B cell (primary cell): ENCODE measurements around the gene KCNJ4. TPM values are rescaled to one million over a fixed set of nuclear protein-coding genes. Genes with fewer than 3 reads are reported as not detected.

ENCODE experiments used
- ATAC-seq: fragments of 200-7000 bp; cut with Tn5 transposase; one replicate; pipeline ENCODE4 v1.10.0; 2021; ENCODE audit warnings: low read depth, mild to moderate bottlenecking, moderate number of reproducible peaks, moderate library complexity
- CTCF ChIA-PET: fragments of 350-600 bp; sonication (Branson Sonifier 250); formaldehyde crosslinking; loops from one replicate; lab custom pipeline; 2021; ENCODE audit warnings: antibody characterized with exemption, inconsistent platforms; lab: Charles Lee
- POLR2A ChIA-PET: fragments of 350-600 bp; sonication (Branson Sonifier 250); formaldehyde crosslinking; loops from one replicate; lab custom pipeline; 2021; ENCODE audit warnings: antibody characterized with exemption; lab: Charles Lee
- DNase-seq: peaks from one replicate; pipeline ENCODE4 v3.0.0; 2013
- H2AFZ ChIP-seq: 2 replicates; pipeline ENCODE4 v1.6.1; 2012; ENCODE audit warnings: mild to moderate bottlenecking, low read depth, low read length; ENCODE audit not compliant: insufficient read depth, poor library complexity, severe bottlenecking
- H3K27ac ChIP-seq, 2 donors: 1 replicate in 1 of 2; 2 replicates in 1 of 2; pipeline ENCODE4 v1.5.1; 2012 to 2013; ENCODE audit warnings: low read length in 2 of 2, mild to moderate bottlenecking in 2 of 2, moderate library complexity in 1 of 2
- H3K27me3 ChIP-seq, 4 experiments: fragments of 200-600 bp in 1 of 4; sonication (generic) in 1 of 4; replicated peaks in 1 of 4; 1 replicate in 2 of 4; 2 replicates in 2 of 4; pipeline versions ENCODE4 v1.6.1 to v1.7.0; 2013 to 2016; ENCODE audit warnings: low read length in 3 of 4, mild to moderate bottlenecking in 2 of 4, mixed read lengths in 1 of 4, moderate library complexity in 1 of 4; ENCODE audit not compliant: insufficient read depth in 4 of 4, control insufficient read depth in 3 of 4; ENCODE audit errors: control extremely low read depth in 1 of 4
- H3K36me3 ChIP-seq, 2 experiments: replicated peaks in 1 of 2; 1 replicate in 1 of 2; 2 replicates in 1 of 2; pipeline versions ENCODE4 v1.6.1 to v1.7.1; 2013; ENCODE audit warnings: low read length in 1 of 2; ENCODE audit not compliant: insufficient read depth in 2 of 2, control insufficient read depth in 1 of 2; ENCODE audit errors: control extremely low read depth in 1 of 2, extremely low read depth in 1 of 2
- H3K4me1 ChIP-seq, 2 donors: fragments of 200-600 bp in 1 of 2; sonication (generic) in 1 of 2; 1 replicate in 1 of 2; 2 replicates in 1 of 2; pipeline versions ENCODE4 v1.5.1 to v1.6.1; 2013 to 2017; ENCODE audit warnings: low read length in 2 of 2; ENCODE audit not compliant: control insufficient read depth in 2 of 2, insufficient read depth in 2 of 2
- H3K4me2 ChIP-seq: replicated peaks from 2 replicates; pipeline ENCODE3; 2012; ENCODE audit warnings: mild to moderate bottlenecking, low read depth, low read length; ENCODE audit not compliant: poor library complexity, severe bottlenecking
- H3K4me3 ChIP-seq, 5 experiments: fragments of 200-600 bp in 1 of 5; sonication (generic) in 1 of 5; 1 replicate in 3 of 5; 2 replicates in 2 of 5; pipeline versions ENCODE4 v1.5.1 to v1.7.0; 2011 to 2016; ENCODE audit warnings: low read length in 4 of 5, mild to moderate bottlenecking in 4 of 5, low read depth in 2 of 5, control low read depth in 1 of 5, moderate library complexity in 1 of 5; ENCODE audit not compliant: insufficient read depth in 1 of 5; ENCODE audit errors: control extremely low read depth in 1 of 5, extremely low read depth in 1 of 5
- H3K79me2 ChIP-seq: fragments of 200-600 bp; sonication (generic); one replicate; pipeline ENCODE4 v1.6.0; 2016; ENCODE audit warnings: low read length; ENCODE audit not compliant: control insufficient read depth, insufficient read depth
- H3K9ac ChIP-seq: fragments of 200-600 bp; sonication (generic); 2 replicates; pipeline ENCODE4 v1.6.1; 2017; ENCODE audit warnings: mild to moderate bottlenecking, low read length, moderate library complexity
- H3K9me3 ChIP-seq, 3 donors: one replicate each; pipeline versions ENCODE4 v1.6.1 to v1.7.1; 2013; ENCODE audit warnings: low read length in 2 of 3; ENCODE audit not compliant: control insufficient read depth in 2 of 3, insufficient read depth in 1 of 3; ENCODE audit errors: control extremely low read depth in 1 of 3
- H4K20me1 ChIP-seq: 2 replicates; pipeline ENCODE4 v1.6.0; 2012; ENCODE audit warnings: mild to moderate bottlenecking, low read length; ENCODE audit not compliant: insufficient read depth, control insufficient read depth, poor library complexity, severe bottlenecking
- H3K27ac Mint-ChIP-seq: one replicate; pipeline ENCODE4 v1.8.0; 2021; ENCODE audit warnings: mixed read lengths
- H3K27me3 Mint-ChIP-seq: one replicate; pipeline ENCODE4 v1.8.0; 2021; ENCODE audit warnings: mixed read lengths
- H3K4me1 Mint-ChIP-seq: one replicate; pipeline ENCODE4 v1.8.0; 2021; ENCODE audit warnings: mixed read lengths
- H3K4me3 Mint-ChIP-seq: one replicate; pipeline ENCODE4 v1.8.0; 2021; ENCODE audit warnings: mixed read lengths
- H3K9me3 Mint-ChIP-seq: one replicate; pipeline ENCODE4 v1.8.0; 2022; ENCODE audit warnings: mixed read lengths; ENCODE audit not compliant: insufficient read depth
- CTCF ChIP-seq: fragments of 200-600 bp; IDR thresholded peaks from one replicate; pipeline ENCODE4 v1.8.0; 2022; ENCODE audit warnings: antibody characterized with exemption, mild to moderate bottlenecking
- EZH2 ChIP-seq: IDR thresholded peaks from 2 replicates; pipeline ENCODE4 v1.6.1; 2012; ENCODE audit warnings: borderline replicate concordance, low read depth, mild to moderate bottlenecking, moderate library complexity, low read length; ENCODE audit not compliant: insufficient read depth, poor library complexity, severe bottlenecking
- WGBS: methylation state at CpG from one replicate; pipeline ENCODE4 v1.1.5; 2013; ENCODE audit warnings: missing lambda C conversion rate; ENCODE audit not compliant: insufficient coverage; 5-methylcytosine and 5-hydroxymethylcytosine counted together
- intact Hi-C: fragments of 100-400 bp; cut with micrococcal nuclease; formaldehyde crosslinking; loops from one replicate; pipeline ENCODE4 v1.10.0; 2022
- polyA plus RNA-seq: library from polyadenylated mRNA; depleted of rRNA; stranded (reverse); fragments of >200 nt; gene quantifications from 2 replicates; pipeline ENCODE4 v1.2.3, GENCODE V29; 2012
- total RNA-seq, 2 donors: library from RNA; stranded (reverse); fragments of 120-200 nt in 1 of 2; gene quantifications; 1 replicate in 1 of 2; 2 replicates in 1 of 2; pipeline versions ENCODE4 v1.2.3 to v1.2.4, GENCODE V29; 2013 to 2022

The KCNJ4 gene
- total and polyA plus RNA-seq, 2 donors (not counting 1 experiment from before 2014, with no cell fraction given): not detected

GRCh38 chr22:38479096-38479837 is 24.3 kb upstream of the KCNJ4 start:
- ATAC-seq (no peak), DNase-seq (no peak)
- WGBS: 86% methylated on average over 1 of the region's 7 CpGs
- no peak overlapping the region for H3K4me2 ChIP-seq
- H4K20me1 ChIP-seq: no peaks in the 10 kb centered on the region
- no peaks in the 10 kb centered on the region for H3K9me3 ChIP-seq
- H3K4me1 ChIP-seq: no peaks in the 10 kb centered on the region
- H3K79me2 ChIP-seq: no peaks in the 10 kb centered on the region
- TF ChIP-seq CTCF: no peak
- no peak for TF ChIP-seq EZH2
- peaks cover under 1% of the 10 kb centered on the region for H3K27me3 Mint-ChIP-seq
- ChIA-PET CTCF (no interaction called here), POLR2A (interaction anchor here (0.7 kb wide), 1 partner anchor 10 kb away, joined by 4 read pairs; no protein-coding TSS in a partner anchor)
- peaks cover 6 to 44% of the 10 kb centered on the region in 2 experiments for H3K36me3 ChIP-seq
- no peak overlapping the region for H2AFZ ChIP-seq
- peaks cover 1% of the 10 kb centered on the region for H3K4me1 Mint-ChIP-seq
- no peak overlapping the region for H3K4me3 Mint-ChIP-seq
- no peaks in the 10 kb centered on the region for H3K9me3 Mint-ChIP-seq
- H3K4me3 ChIP-seq: no peak overlapping the region
- H3K27me3 ChIP-seq: no peaks in the 10 kb centered on the region
- peak overlapping the region; percentile 32 for H3K27ac Mint-ChIP-seq
- intact Hi-C loops: no loop called here
- peak overlapping the region in 1 of 2 donors; percentile 55 for H3K27ac ChIP-seq
- no peak overlapping the region for H3K9ac ChIP-seq

- Histone ChIP-seq H3K4me1 (no peaks in the 10 kb centered on the region), H3K27me3 (no peaks in the 10 kb centered on the region), H3K4me3 (no peak overlapping the region), H3K27ac (peak overlapping the region in 1 of 2 donors; percentile 12), H3K9ac (no peak overlapping the region), H3K79me2 (no peaks in the 10 kb centered on the region), H4K20me1 (no peaks in the 10 kb centered on the region), H3K9me3 (no peaks in the 10 kb centered on the region), H2AFZ (no peak overlapping the region), H3K4me2 (no peak overlapping the region), H3K36me3 (peaks cover 0 to 28% of the 10 kb centered on the region in 2 experiments)
- ChIA-PET POLR2A (interaction anchor here (0.6 kb wide), 1 partner anchor 49 kb away, joined by 7 read pairs; no protein-coding TSS in a partner anchor), CTCF (no interaction called here)
- Mint-ChIP-seq H3K27ac (peak overlapping the region; percentile 10), H3K27me3 (peaks cover 5% of the 10 kb centered on the region), H3K4me1 (no peaks in the 10 kb centered on the region), H3K9me3 (no peaks in the 10 kb centered on the region), H3K4me3 (no peak overlapping the region)
- DNase-seq (no peak), ATAC-seq (no peak)
- TF ChIP-seq CTCF (no peak), EZH2 (no peak)
- intact Hi-C loops: no loop called here
- WGBS: no CpG with 5 or more reads among the region's 1 CpG
These were observed 22.6 kb upstream of the KCNJ4 start for GRCh38 chr22:38477585-38477984.
